Measurements from ENCODE around the gene ACSS1. TPM values are rescaled to one million over a fixed set of nuclear protein-coding genes. Genes with fewer than 3 reads are reported as not detected.

ACSS1 gene
- total and polyA plus RNA-seq, 7 donors = 20.1 to 41.0 (median 27.1) TPM

GRCh38 chr20:25064561-25065071, 6.7 kb upstream of the ACSS1 start:
- TF ChIP-seq POLR2A (IDR thresholded peaks at IDR 0.05) (no peak), CTCF (IDR thresholded peaks at IDR 0.05) (no peak), POLR2AphosphoS5 (IDR thresholded peaks at IDR 0.05) (no peak), EP300 (IDR thresholded peaks at IDR 0.05) (no peak)
- Histone ChIP-seq H3K27me3 (peaks cover 0 to 3% (median 0%) of the 10 kb centered on the region in 3 donors), H3K36me3 (no peaks in the 10 kb centered on the region), H3K4me1 (peaks cover 0 to 9% (median 4%) of the 10 kb centered on the region in 4 donors), H3K4me3 (no peak overlapping the region), H3K27ac (no peak overlapping the region), H3K9me3 (no peaks in the 10 kb centered on the region)
- WGBS, 2 donors = 94 to 96% methylated on average over 4 of the region's 4 CpGs
- DNase-seq = peak; percentile 50
- intact Hi-C loops (cut with DNase I) = loop anchor here (1.0 to 5.0 kb wide), 3 partner anchors 70 to 328 kb away; partner anchors contain the start of gene ABHD12

GRCh38 chr20:25063981-25064380, 6.0 kb upstream of the ACSS1 start:
- Histone ChIP-seq H3K4me3 (no peak overlapping the region), H3K4me1 (peaks cover 0 to 16% (median 10%) of the 10 kb centered on the region in 4 donors), H3K27ac (no peak overlapping the region), H3K27me3 (peaks cover 0 to 3% (median 0%) of the 10 kb centered on the region in 3 donors), H3K9me3 (no peaks in the 10 kb centered on the region), H3K36me3 (no peaks in the 10 kb centered on the region)
- TF ChIP-seq POLR2AphosphoS5 (IDR thresholded peaks at IDR 0.05) (no peak), EP300 (IDR thresholded peaks at IDR 0.05) (no peak), CTCF (IDR thresholded peaks at IDR 0.05) (no peak), POLR2A (IDR thresholded peaks at IDR 0.05) (no peak)
- intact Hi-C loops (cut with DNase I) = no loop called here
- DNase-seq = peak; percentile 37
- 92 to 95% methylated on average over 2 of the region's 2 CpGs for WGBS, 2 donors

GRCh38 chr20:25063546-25063945, 5.6 kb upstream of the ACSS1 start:
- no peaks in the 10 kb centered on the region for H3K9me3 ChIP-seq
- H3K4me1 ChIP-seq = peaks cover 0 to 20% (median 14%) of the 10 kb centered on the region in 4 donors
- no peak overlapping the region for H3K4me3 ChIP-seq
- WGBS, 2 donors = 94% methylated on average over 11 of the region's 11 CpGs
- no peak overlapping the region for H3K27ac ChIP-seq
- intact Hi-C loops (cut with DNase I) = no loop called here
- peaks cover 0 to 3% (median 0%) of the 10 kb centered on the region in 3 donors for H3K27me3 ChIP-seq
- no peaks in the 10 kb centered on the region for H3K36me3 ChIP-seq
- TF ChIP-seq POLR2AphosphoS5 (IDR thresholded peaks at IDR 0.05) = no peak
- TF ChIP-seq CTCF (IDR thresholded peaks at IDR 0.05) = no peak
- no peak for TF ChIP-seq POLR2A (IDR thresholded peaks at IDR 0.05)
- TF ChIP-seq EP300 (IDR thresholded peaks at IDR 0.05) = no peak
- DNase-seq = peak; percentile 48

GRCh38 chr20:25062841-25063240, 4.9 kb upstream of the ACSS1 start:
- H3K27ac ChIP-seq = no peak overlapping the region
- intact Hi-C loops (cut with DNase I) = no loop called here
- peaks cover 0 to 20% (median 16%) of the 10 kb centered on the region in 4 donors for H3K4me1 ChIP-seq
- 86 to 91% methylated on average over 7 of the region's 7 CpGs for WGBS, 2 donors
- H3K4me3 ChIP-seq = no peak overlapping the region
- TF ChIP-seq EP300 (IDR thresholded peaks at IDR 0.05) (no peak), POLR2AphosphoS5 (IDR thresholded peaks at IDR 0.05) (no peak), CTCF (IDR thresholded peaks at IDR 0.05) (no peak), POLR2A (IDR thresholded peaks at IDR 0.05) (no peak)
- no peaks in the 10 kb centered on the region for H3K27me3 ChIP-seq
- no peaks in the 10 kb centered on the region for H3K9me3 ChIP-seq
- no peaks in the 10 kb centered on the region for H3K36me3 ChIP-seq
- no peak for DNase-seq
